GM21447 (cell line): Measurements from ENCODE around the gene LFNG.

Experiments
- ATAC-seq: cut with Tn5 transposase; IDR thresholded peaks from one replicate; pipeline ENCODE4 v1.9.1; 2021; ENCODE audit not compliant: unreplicated experiment

The LFNG gene

GRCh38 chr7:2568521-2569223 lies 49.1 kb downstream of the LFNG start:
- no peak for ATAC-seq

DNA sequence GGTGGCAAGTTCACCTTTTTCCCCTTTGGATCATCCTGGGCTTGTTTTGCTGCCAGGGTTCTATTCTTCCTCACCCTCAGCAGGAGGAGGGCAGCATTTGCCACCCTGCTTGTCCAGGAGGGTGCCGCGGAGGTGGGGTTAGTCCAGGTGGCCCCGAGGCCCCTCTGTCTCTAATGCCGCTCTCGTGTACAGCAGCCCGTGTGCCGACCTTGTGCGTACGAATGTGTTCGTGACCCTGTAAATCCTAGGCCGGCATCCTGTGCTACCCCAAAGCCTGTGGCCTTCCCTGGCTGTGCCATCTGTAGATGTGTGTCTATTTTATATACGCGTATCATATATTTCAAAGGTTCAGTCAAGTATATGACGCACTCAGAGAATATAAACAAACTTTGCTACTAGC lies 49.8 kb downstream of the LFNG start:
- ATAC-seq, result no peak

DNA sequence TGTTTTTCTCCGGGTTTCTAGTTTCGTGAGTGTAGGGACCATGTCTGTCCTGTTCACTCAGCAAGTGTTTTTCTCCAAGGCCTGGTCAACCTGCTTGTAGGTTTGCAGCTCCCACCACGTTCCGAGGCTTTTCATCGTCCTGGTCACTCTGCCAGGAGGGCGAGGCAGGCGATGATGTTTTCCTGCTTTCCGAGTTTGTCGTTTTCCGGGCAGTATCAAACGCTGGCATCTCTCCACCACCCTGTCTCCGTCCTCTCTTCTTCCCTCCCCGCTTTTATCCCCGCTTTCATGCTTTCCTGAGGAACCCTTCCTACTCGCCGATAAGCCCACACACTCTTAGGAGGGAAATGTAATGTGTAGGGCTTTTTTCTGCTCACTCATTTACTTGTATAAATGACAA lies 50.4 kb downstream of the LFNG start:
- ATAC-seq, result no peak

- ATAC-seq, result no peak
Measured at GRCh38 chr7:2571409-2571808, 51.8 kb downstream of the LFNG start.

DNA sequence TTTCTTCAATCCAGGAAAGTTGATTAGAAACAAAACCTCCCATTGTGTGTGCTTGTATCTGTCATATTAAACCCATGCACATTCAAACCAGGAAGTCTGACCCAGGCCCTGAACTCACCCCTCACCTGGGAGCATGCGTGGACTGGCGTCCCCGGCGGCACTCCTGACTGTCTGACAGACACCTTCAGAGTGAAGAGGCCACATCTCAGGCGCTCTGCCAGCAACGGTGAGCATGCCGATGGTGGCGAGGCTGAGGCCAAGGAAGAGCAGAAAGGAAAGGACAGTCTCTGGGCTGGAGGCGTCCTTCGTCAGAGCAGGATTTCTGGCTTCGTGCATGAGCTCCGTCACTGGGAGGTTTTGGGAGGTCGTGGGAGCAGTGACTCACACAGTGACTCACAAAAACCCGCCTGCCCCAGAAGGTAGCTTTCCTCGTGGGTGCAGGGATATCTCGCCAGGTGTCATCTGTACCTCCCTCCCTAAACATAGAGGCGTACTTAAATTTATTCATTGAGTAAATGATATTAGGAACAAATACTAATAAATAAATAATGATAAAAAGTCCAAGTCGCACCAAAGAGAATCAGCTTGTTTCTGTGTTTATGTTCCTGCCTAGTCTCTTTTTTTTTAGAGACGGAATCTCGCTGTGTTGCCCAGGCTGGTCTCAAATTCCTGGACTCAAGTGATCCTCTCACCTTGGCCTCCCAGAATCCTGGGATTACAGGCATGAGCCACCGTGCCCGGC lies 52.7 kb downstream of the LFNG start:
- ATAC-seq, result no peak

DNA sequence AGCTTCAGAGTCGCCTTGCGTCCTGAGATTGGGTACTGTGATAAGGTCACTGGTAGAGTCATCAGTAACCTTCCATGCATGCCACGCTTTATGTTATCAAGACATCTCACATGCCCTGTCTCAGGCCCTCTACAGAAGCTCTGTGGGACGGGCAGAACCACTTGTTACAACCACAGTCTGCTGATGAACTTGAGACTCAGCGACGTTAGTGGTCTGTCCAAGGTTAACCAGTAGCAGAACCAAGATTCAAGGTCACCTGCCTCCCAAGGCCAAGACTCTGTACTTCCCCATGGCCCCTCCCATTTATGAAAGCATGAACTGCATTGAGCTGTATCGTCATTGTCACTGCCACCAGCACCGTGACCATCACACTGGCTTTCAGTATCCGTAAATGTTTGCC lies 54.2 kb downstream of the LFNG start:
- no peak for ATAC-seq

GRCh38 chr7:2575046-2575732 lies 55.6 kb downstream of the LFNG start:
- no peak for ATAC-seq

DNA sequence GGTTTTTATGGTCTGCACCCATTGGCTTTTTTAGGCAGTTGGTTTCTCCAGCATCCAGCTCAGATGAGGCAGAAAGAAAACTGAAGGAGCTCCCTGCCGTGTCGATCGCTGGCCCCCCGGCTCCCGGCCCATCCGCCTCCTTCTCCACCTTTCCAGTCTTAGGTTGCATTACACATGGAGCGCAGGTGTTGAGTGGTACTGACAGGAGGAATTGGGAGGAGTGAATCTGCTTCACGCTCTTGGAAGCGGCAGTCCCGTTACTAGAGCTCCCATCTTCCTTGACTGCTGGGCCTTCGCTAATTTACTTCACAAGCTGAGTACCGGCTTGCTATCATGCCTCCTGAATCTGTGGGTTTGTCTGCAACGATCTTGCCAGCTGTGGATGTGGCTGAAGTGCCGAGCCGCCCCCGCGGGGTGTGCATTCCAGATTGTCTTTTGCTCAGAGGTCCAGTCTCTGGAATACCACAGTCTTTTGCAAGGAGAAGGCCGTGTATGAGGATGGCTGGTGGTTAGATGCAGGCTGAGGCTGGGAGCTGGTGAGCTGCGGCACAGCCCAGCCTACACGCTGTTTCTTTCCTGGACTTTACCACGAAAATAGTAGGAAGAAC lies 56.3 kb downstream of the LFNG start:
- ATAC-seq, result no peak

- no peak for ATAC-seq
Measured at GRCh38 chr7:2576742-2577491, 57.3 kb downstream of the LFNG start.
